H9 (cell line): ENCODE measurements around the gene NINJ1. TPM values are rescaled to one million over a fixed set of nuclear protein-coding genes. Genes with fewer than 3 reads are reported as not detected.

Experiments
- DNase-seq: peaks from one replicate; pipeline ENCODE4 v3.0.0-alpha.2; 2017
- H2AFZ ChIP-seq: one replicate; pipeline ENCODE4 v1.6.1; 2013; ENCODE audit warnings: mild to moderate bottlenecking, low read length, control low read depth, moderate library complexity
- H2AK5ac ChIP-seq: 2 replicates; pipeline ENCODE4 v1.6.1; 2013; ENCODE audit warnings: low read length, control low read depth, mixed read lengths; ENCODE audit not compliant: insufficient read length
- H2BK120ac ChIP-seq: one replicate; pipeline ENCODE4 v1.6.1; 2013; ENCODE audit warnings: low read depth, mild to moderate bottlenecking, low read length, control low read depth, inconsistent platforms; ENCODE audit not compliant: poor library complexity, severe bottlenecking
- H2BK12ac ChIP-seq: 2 replicates; pipeline ENCODE4 v1.6.1; 2013; ENCODE audit warnings: low read length, control low read depth, mixed read lengths, low read depth; ENCODE audit not compliant: insufficient read length
- H2BK15ac ChIP-seq: 2 replicates; pipeline ENCODE4 v1.6.1; 2013; ENCODE audit warnings: low read depth, low read length, control low read depth
- H2BK20ac ChIP-seq: one replicate; pipeline ENCODE4 v1.6.1; 2013; ENCODE audit warnings: low read depth, mild to moderate bottlenecking, low read length, control low read depth, inconsistent platforms; ENCODE audit not compliant: poor library complexity, severe bottlenecking
- H2BK5ac ChIP-seq: 2 replicates; pipeline ENCODE4 v1.6.1; 2013; ENCODE audit warnings: low read length, control low read depth, mixed read lengths; ENCODE audit not compliant: insufficient read length
- H3K14ac ChIP-seq: 2 replicates; pipeline ENCODE4 v1.6.1; 2013; ENCODE audit warnings: low read length, control low read depth; ENCODE audit not compliant: insufficient read depth
- H3K18ac ChIP-seq: 2 replicates; pipeline ENCODE4 v1.6.1; 2013; ENCODE audit warnings: low read depth, mild to moderate bottlenecking, mixed read lengths, low read length, control low read depth; ENCODE audit not compliant: insufficient read length
- H3K23ac ChIP-seq: 2 replicates; pipeline ENCODE4 v1.6.1; 2013; ENCODE audit warnings: low read length, control low read depth, mixed read lengths, low read depth; ENCODE audit not compliant: insufficient read length
- H3K23me2 ChIP-seq: 2 replicates; pipeline ENCODE4 v1.6.1; 2013; ENCODE audit warnings: low read depth, mild to moderate bottlenecking, mixed read lengths, low read length, control low read depth; ENCODE audit not compliant: insufficient read length, poor library complexity, severe bottlenecking
- H3K27ac ChIP-seq: 2 replicates; pipeline ENCODE4 v1.5.1; 2013; ENCODE audit warnings: low read length, control low read depth, mixed read lengths, low read depth; ENCODE audit not compliant: insufficient read length
- H3K27me3 ChIP-seq: 2 replicates; pipeline ENCODE4 v1.6.1; 2013; ENCODE audit warnings: low read length, control low read depth, inconsistent platforms; ENCODE audit not compliant: insufficient read depth
- H3K4ac ChIP-seq: 2 replicates; pipeline ENCODE4 v1.6.1; 2013; ENCODE audit warnings: low read depth, mild to moderate bottlenecking, control low read depth, inconsistent platforms, low read length, moderate library complexity
- H3K4me1 ChIP-seq: 2 replicates; pipeline ENCODE4 v1.6.1; 2013; ENCODE audit warnings: low read length, control low read depth, inconsistent platforms; ENCODE audit not compliant: insufficient read depth
- H3K4me2 ChIP-seq: 2 replicates; pipeline ENCODE4 v1.6.1; 2013; ENCODE audit warnings: low read length, control low read depth, mixed read lengths; ENCODE audit not compliant: insufficient read length, insufficient read depth
- H3K56ac ChIP-seq: 2 replicates; pipeline ENCODE4 v1.6.1; 2013; ENCODE audit warnings: low read depth, mild to moderate bottlenecking, mixed read lengths, low read length, control low read depth; ENCODE audit not compliant: insufficient read length
- H3K79me1 ChIP-seq: 2 replicates; pipeline ENCODE4 v1.6.1; 2013; ENCODE audit warnings: low read depth, mild to moderate bottlenecking, moderate library complexity, low read length, control low read depth, inconsistent platforms; ENCODE audit not compliant: insufficient read depth, poor library complexity, severe bottlenecking
- H3K79me2 ChIP-seq: 2 replicates; pipeline ENCODE4 v1.6.1; 2013; ENCODE audit warnings: low read length, control low read depth, inconsistent platforms; ENCODE audit not compliant: insufficient read depth
- H3K9ac ChIP-seq: 2 replicates; pipeline ENCODE4 v1.6.1; 2013; ENCODE audit warnings: low read length, control low read depth, mixed read lengths; ENCODE audit not compliant: insufficient read length; ENCODE audit errors: extremely low read depth
- H3K9me3 ChIP-seq: one replicate; pipeline ENCODE4 v1.6.1; 2013; ENCODE audit warnings: low read depth, low read length, inconsistent platforms; ENCODE audit not compliant: control insufficient read depth
- H3T11ph ChIP-seq: one replicate; pipeline ENCODE4 v1.6.1; 2013; ENCODE audit warnings: mild to moderate bottlenecking, low read length, control low read depth, inconsistent platforms
- H4K20me1 ChIP-seq: one replicate; pipeline ENCODE4 v1.6.1; 2013; ENCODE audit not compliant: control insufficient read depth, insufficient read length, insufficient read depth
- H4K5ac ChIP-seq: 2 replicates; pipeline ENCODE4 v1.6.1; 2013; ENCODE audit warnings: low read depth, mild to moderate bottlenecking, mixed read lengths, low read length, control low read depth; ENCODE audit not compliant: insufficient read length
- H4K8ac ChIP-seq: replicated peaks from 2 replicates; pipeline ENCODE4 v1.6.1; 2013; ENCODE audit warnings: low read length, control low read depth, mixed read lengths, low read depth; ENCODE audit not compliant: insufficient read length
- H4K91ac ChIP-seq: 2 replicates; pipeline ENCODE4 v1.6.1; 2013; ENCODE audit warnings: low read depth, mild to moderate bottlenecking, moderate library complexity, mixed read lengths, low read length, control low read depth; ENCODE audit not compliant: insufficient read length
- H3K27ac Mint-ChIP-seq, 3 experiments: 2 replicates in 2 of 3; 3 replicates in 1 of 3; pipeline ENCODE4 v1.8.0; 2020 to 2021; ENCODE audit warnings: mixed read lengths in 3 of 3, mild to moderate bottlenecking in 1 of 3, moderate library complexity in 1 of 3
- H3K27me3 Mint-ChIP-seq: 2 replicates; pipeline ENCODE4 v1.8.0; 2021; ENCODE audit warnings: low read depth, mild to moderate bottlenecking, moderate library complexity, mixed read lengths
- H3K36me3 Mint-ChIP-seq, 3 experiments: 2 replicates in 2 of 3; 3 replicates in 1 of 3; pipeline ENCODE4 v1.8.0; 2020 to 2021; ENCODE audit warnings: low read depth in 3 of 3, mixed read lengths in 3 of 3; ENCODE audit not compliant: insufficient read depth in 1 of 3
- H3K4me1 Mint-ChIP-seq, 2 experiments: 2 replicates each; pipeline ENCODE4 v1.8.0; 2020; ENCODE audit warnings: mixed read lengths in 2 of 2
- H3K4me3 Mint-ChIP-seq, 2 experiments: 2 replicates in 1 of 2; 3 replicates in 1 of 2; pipeline ENCODE4 v1.8.0; 2020 to 2021; ENCODE audit warnings: mild to moderate bottlenecking in 2 of 2, mixed read lengths in 2 of 2, moderate library complexity in 1 of 2
- H3K9me3 Mint-ChIP-seq, 2 experiments: 2 replicates in 1 of 2; 3 replicates in 1 of 2; pipeline ENCODE4 v1.8.0; 2020; ENCODE audit warnings: mild to moderate bottlenecking in 2 of 2, mixed read lengths in 2 of 2, moderate library complexity in 1 of 2
- WGBS: extraction: QIAGEN DNeasy Blood & Tissue Kit; methylation state at CpG from one replicate; pipeline ENCODE4 v1.1.7; 2013; ENCODE audit warnings: missing lambda C conversion rate, low lambda C conversion rate, mixed read lengths; ENCODE audit not compliant: insufficient read length; ENCODE audit errors: extremely low coverage; 5-methylcytosine and 5-hydroxymethylcytosine counted together
- total RNA-seq: library from RNA; stranded (reverse); gene quantifications from 2 replicates; pipeline ENCODE4 v1.2.1, GENCODE V29; 2021
- TF ChIP-seq, protein P1 (sequence below): fragments of 200-600 bp; sonication (generic); conservative IDR thresholded peaks from 3 replicates; pipeline ENCODE4 v1.8.0; 2021; ENCODE audit warnings: antibody characterized with exemption, mild to moderate bottlenecking

Gene NINJ1
- total RNA-seq, 1 experiment from 2014 or later, result 28.9 TPM

DNA sequence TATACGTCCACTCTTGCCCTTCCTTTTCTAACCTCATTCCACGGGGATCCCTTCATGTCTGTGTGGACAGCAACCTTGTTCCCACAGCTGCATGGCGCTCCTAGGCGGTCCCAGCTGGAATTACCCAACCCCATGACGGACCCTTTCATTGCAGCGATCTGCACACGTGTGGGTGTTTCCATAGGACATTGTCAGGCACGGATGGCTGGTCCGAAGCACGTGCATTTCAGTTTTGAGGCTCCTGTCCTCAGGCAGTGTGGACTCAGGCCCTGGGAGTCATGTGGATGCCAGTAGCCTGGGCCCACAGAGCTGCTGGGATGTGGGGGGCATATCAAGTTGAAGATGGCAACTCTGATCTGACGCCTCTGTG is 23.1 kb downstream of the NINJ1 start:
- no peak overlapping the region for H2AFZ ChIP-seq
- no peak overlapping the region for H2BK20ac ChIP-seq
- H3K27me3 ChIP-seq, result no peaks in the 10 kb centered on the region
- H2BK12ac ChIP-seq, result no peak overlapping the region
- no peak overlapping the region for H4K91ac ChIP-seq
- H3K9ac ChIP-seq, result no peak overlapping the region
- H3K18ac ChIP-seq, result no peak overlapping the region
- no peaks in the 10 kb centered on the region for H3K23me2 ChIP-seq
- Mint-ChIP-seq H3K36me3 (peaks cover 0 to 8% (median 3%) of the 10 kb centered on the region in 3 experiments; a peak in 5 of 7 replicates), H3K4me1 (peaks cover 10 to 14% of the 10 kb centered on the region in 2 experiments; a peak in 3 of 4 replicates), H3K27ac (0 out of 7 replicates have a peak overlapping the region, but pooled peaks of 2 of the 3 experiments have one; percentile 8 to 76), H3K27me3 (no peaks in the 10 kb centered on the region), H3K9me3 (no peaks in the 10 kb centered on the region), H3K4me3 (no peak overlapping the region)
- H4K20me1 ChIP-seq, result no peaks in the 10 kb centered on the region
- no peak overlapping the region for H3K4ac ChIP-seq
- no CpG with 5 or more reads among the region's 11 CpGs for WGBS
- no peak overlapping the region for H3K4me2 ChIP-seq
- TF ChIP-seq, protein P1, sequence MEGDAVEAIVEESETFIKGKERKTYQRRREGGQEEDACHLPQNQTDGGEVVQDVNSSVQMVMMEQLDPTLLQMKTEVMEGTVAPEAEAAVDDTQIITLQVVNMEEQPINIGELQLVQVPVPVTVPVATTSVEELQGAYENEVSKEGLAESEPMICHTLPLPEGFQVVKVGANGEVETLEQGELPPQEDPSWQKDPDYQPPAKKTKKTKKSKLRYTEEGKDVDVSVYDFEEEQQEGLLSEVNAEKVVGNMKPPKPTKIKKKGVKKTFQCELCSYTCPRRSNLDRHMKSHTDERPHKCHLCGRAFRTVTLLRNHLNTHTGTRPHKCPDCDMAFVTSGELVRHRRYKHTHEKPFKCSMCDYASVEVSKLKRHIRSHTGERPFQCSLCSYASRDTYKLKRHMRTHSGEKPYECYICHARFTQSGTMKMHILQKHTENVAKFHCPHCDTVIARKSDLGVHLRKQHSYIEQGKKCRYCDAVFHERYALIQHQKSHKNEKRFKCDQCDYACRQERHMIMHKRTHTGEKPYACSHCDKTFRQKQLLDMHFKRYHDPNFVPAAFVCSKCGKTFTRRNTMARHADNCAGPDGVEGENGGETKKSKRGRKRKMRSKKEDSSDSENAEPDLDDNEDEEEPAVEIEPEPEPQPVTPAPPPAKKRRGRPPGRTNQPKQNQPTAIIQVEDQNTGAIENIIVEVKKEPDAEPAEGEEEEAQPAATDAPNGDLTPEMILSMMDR, result no peak
- no peak overlapping the region for H3T11ph ChIP-seq
- H4K5ac ChIP-seq, result no peak overlapping the region
- no peaks in the 10 kb centered on the region for H3K79me2 ChIP-seq
- H4K8ac ChIP-seq, result no peak overlapping the region
- H3K79me1 ChIP-seq, result peaks cover 3% of the 10 kb centered on the region
- no peaks in the 10 kb centered on the region for H3K9me3 ChIP-seq
- no peaks in the 10 kb centered on the region for H3K4me1 ChIP-seq
- no peak overlapping the region for H3K23ac ChIP-seq
- H2BK120ac ChIP-seq, result no peak overlapping the region
- H3K27ac ChIP-seq, result no peak overlapping the region
- H2BK5ac ChIP-seq, result no peak overlapping the region
- no peak overlapping the region for H2BK15ac ChIP-seq
- H2AK5ac ChIP-seq, result no peak overlapping the region
- no peak overlapping the region; the same call in 1 of the 2 replicates for H3K14ac ChIP-seq
- no peak for DNase-seq
- no peak overlapping the region for H3K56ac ChIP-seq
